ENCODE results near the gene MTMR3.

The MTMR3 gene

DNA sequence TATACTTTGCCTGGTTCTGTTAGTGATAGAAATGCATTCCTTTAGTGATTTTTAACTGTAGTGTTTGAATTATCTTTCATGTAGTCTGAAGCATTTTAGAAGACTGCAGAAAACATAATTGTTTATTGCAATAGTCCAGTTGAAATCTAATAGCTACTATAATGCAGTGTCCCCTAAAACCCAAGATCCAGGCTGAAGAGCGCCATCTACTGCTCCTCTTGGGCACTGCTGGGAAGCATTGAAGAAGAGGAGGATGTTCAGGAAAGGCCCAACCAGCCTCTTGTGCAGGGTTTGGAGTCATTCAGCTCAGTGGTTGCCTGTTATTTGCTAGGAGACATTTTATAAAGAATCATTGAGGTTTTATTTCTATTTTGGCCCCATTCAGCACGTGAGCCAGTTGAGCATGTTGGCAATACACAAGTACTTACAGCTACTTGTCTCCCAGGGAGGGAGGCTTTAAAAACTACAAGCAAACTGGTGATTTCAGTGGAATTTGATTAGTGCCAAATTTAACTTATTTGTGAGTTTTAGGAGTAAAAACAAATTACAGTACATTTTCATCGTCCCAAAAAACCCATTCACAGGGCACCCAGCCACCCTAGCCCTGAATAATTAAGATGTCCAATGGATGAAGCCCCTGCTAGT is 122.4 kb downstream of the MTMR3 start:
- no peaks in the 10 kb centered on the region for H3K27me3 ChIP-seq (replicated peaks; ENCODE audit: insufficient read depth, low read length)
- H3K4me3 ChIP-seq (ENCODE audit: low read length), result no peak overlapping the region
- no peaks in the 10 kb centered on the region for H3K9me2 ChIP-seq (replicated peaks; ENCODE audit: insufficient read depth, low read length)
- TF ChIP-seq, protein P1, sequence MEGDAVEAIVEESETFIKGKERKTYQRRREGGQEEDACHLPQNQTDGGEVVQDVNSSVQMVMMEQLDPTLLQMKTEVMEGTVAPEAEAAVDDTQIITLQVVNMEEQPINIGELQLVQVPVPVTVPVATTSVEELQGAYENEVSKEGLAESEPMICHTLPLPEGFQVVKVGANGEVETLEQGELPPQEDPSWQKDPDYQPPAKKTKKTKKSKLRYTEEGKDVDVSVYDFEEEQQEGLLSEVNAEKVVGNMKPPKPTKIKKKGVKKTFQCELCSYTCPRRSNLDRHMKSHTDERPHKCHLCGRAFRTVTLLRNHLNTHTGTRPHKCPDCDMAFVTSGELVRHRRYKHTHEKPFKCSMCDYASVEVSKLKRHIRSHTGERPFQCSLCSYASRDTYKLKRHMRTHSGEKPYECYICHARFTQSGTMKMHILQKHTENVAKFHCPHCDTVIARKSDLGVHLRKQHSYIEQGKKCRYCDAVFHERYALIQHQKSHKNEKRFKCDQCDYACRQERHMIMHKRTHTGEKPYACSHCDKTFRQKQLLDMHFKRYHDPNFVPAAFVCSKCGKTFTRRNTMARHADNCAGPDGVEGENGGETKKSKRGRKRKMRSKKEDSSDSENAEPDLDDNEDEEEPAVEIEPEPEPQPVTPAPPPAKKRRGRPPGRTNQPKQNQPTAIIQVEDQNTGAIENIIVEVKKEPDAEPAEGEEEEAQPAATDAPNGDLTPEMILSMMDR (IDR thresholded peaks at IDR 0.05; ENCODE audit: low read length), result peak; percentile 99
- no peak for TF ChIP-seq EZH2phosphoT487 (IDR thresholded peaks at IDR 0.05; ENCODE audit: low read length)
- H3K4me2 ChIP-seq (ENCODE audit: low read depth, low read length), result no peak overlapping the region
- H4K20me1 ChIP-seq (ENCODE audit: insufficient read depth, low read length), result no peaks in the 10 kb centered on the region
- H3K4me1 ChIP-seq (ENCODE audit: low read length), result no peaks in the 10 kb centered on the region
- no peaks in the 10 kb centered on the region for H3K36me3 ChIP-seq (replicated peaks; ENCODE audit: insufficient read depth, low read length)
- no peak overlapping the region for H3K9ac ChIP-seq (ENCODE audit: low read length)
- no peak overlapping the region for H2AFZ ChIP-seq (ENCODE audit: low read length)
- H3F3A ChIP-seq (ENCODE audit: insufficient read depth, low read length), result no peaks in the 10 kb centered on the region
- H3K79me2 ChIP-seq (ENCODE audit: low read length), result no peaks in the 10 kb centered on the region
- peak; percentile 56 for DNase-seq
- no peak overlapping the region for H3K27ac ChIP-seq (ENCODE audit: low read length)
- no peaks in the 10 kb centered on the region for H3K9me3 ChIP-seq (replicated peaks; ENCODE audit: insufficient read depth, low read length)

DNA sequence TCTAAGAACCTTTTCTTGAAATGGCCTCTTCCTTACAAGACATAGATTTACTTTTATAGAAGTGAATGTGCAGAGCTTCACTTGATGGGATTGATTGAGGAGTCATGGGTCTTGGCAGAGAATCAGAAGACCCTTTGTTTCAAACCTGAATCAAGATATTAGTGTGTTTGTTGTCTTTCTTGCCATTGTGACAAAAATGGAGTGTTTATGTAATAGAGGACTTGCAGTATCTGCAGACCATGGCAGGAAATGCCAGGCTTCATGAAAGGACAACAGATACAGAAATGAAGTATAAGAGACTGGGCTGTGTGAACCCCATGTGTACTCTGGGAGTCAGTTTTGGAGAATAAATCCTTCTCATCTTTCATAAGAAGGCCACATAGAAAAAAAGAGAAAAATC is 124.4 kb downstream of the MTMR3 start:
- H3K9me3 ChIP-seq (replicated peaks; ENCODE audit: insufficient read depth, low read length), result no peaks in the 10 kb centered on the region
- H3K79me2 ChIP-seq (ENCODE audit: low read length), result no peaks in the 10 kb centered on the region
- no peak overlapping the region for H3K4me2 ChIP-seq (ENCODE audit: low read depth, low read length)
- H3K27ac ChIP-seq (ENCODE audit: low read length), result no peak overlapping the region
- H4K20me1 ChIP-seq (ENCODE audit: insufficient read depth, low read length), result no peaks in the 10 kb centered on the region
- H3K9ac ChIP-seq (ENCODE audit: low read length), result no peak overlapping the region
- no peak for DNase-seq
- no peaks in the 10 kb centered on the region for H3K9me2 ChIP-seq (replicated peaks; ENCODE audit: insufficient read depth, low read length)
- no peaks in the 10 kb centered on the region for H3K36me3 ChIP-seq (replicated peaks; ENCODE audit: insufficient read depth, low read length)
- H3K4me3 ChIP-seq (ENCODE audit: low read length), result no peak overlapping the region
- TF ChIP-seq EZH2 (optimal IDR thresholded peaks at IDR 0.05; ENCODE audit: low read depth, low read length) (no peak), EZH2phosphoT487 (IDR thresholded peaks at IDR 0.05; ENCODE audit: low read length) (no peak)
- TF ChIP-seq, protein P1 (IDR thresholded peaks at IDR 0.05; ENCODE audit: low read length), result no peak
- H3K4me1 ChIP-seq (ENCODE audit: low read length), result no peaks in the 10 kb centered on the region
- no peaks in the 10 kb centered on the region for H3F3A ChIP-seq (ENCODE audit: insufficient read depth, low read length)
- H2AFZ ChIP-seq (ENCODE audit: low read length), result no peak overlapping the region
- no peaks in the 10 kb centered on the region for H3K27me3 ChIP-seq (replicated peaks; ENCODE audit: insufficient read depth, low read length)

DNA sequence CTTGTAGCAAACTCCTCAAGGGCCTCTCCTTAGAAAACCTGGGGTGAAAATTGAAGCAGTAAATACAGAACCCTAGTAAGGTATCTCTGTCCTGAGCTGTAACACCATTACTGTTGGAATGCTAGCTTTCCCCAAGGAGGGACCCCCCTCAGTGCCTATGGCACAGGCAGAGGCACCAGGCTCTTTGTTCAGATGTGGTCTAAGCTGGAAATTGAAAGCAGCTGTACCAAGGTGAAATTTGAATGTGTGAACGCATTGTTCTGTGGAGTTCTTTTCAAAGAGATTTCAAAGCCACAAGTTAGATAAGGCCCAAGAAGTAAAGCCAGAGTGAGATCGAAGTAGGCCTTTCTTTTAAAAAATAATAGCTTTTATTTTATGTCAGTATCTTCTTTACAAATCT is 125.4 kb downstream of the MTMR3 start:
- no peaks in the 10 kb centered on the region for H4K20me1 ChIP-seq (ENCODE audit: insufficient read depth, low read length)
- no peak overlapping the region for H3K4me3 ChIP-seq (ENCODE audit: low read length)
- no peak overlapping the region for H2AFZ ChIP-seq (ENCODE audit: low read length)
- H3K79me2 ChIP-seq (ENCODE audit: low read length), result no peaks in the 10 kb centered on the region
- no peak overlapping the region for H3K4me2 ChIP-seq (ENCODE audit: low read depth, low read length)
- no peak overlapping the region for H3K9ac ChIP-seq (ENCODE audit: low read length)
- no peaks in the 10 kb centered on the region for H3K4me1 ChIP-seq (ENCODE audit: low read length)
- H3F3A ChIP-seq (ENCODE audit: insufficient read depth, low read length), result no peaks in the 10 kb centered on the region
- DNase-seq, result no peak
- no peaks in the 10 kb centered on the region for H3K36me3 ChIP-seq (replicated peaks; ENCODE audit: insufficient read depth, low read length)
- H3K9me2 ChIP-seq (replicated peaks; ENCODE audit: insufficient read depth, low read length), result no peaks in the 10 kb centered on the region
- no peak for TF ChIP-seq EZH2 (optimal IDR thresholded peaks at IDR 0.05; ENCODE audit: low read depth, low read length)
- H3K27me3 ChIP-seq (replicated peaks; ENCODE audit: insufficient read depth, low read length), result no peaks in the 10 kb centered on the region
- no peak overlapping the region for H3K27ac ChIP-seq (ENCODE audit: low read length)
- H3K9me3 ChIP-seq (replicated peaks; ENCODE audit: insufficient read depth, low read length), result no peaks in the 10 kb centered on the region

DNA sequence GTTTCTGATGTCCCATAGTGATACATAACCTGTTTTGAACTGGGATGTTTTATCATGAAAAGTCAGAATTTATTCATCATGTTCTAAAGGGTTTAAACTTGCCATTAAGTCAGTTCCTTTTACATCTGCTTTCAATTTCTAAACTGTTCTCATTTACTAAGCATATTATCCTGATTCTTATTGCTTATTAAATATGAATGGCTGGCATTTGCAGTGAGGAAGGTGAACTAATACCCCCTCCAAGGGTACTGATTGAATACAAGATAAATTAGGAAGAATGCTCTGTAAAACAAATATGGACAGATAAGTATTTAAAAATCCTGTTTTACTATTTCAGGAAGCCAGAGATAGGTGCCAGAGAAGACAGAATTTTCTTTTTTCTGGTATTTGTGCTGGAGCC is 126.5 kb downstream of the MTMR3 start:
- no peaks in the 10 kb centered on the region for H3K36me3 ChIP-seq (replicated peaks; ENCODE audit: insufficient read depth, low read length)
- no peaks in the 10 kb centered on the region for H3K4me1 ChIP-seq (ENCODE audit: low read length)
- no peak overlapping the region for H3K9ac ChIP-seq (ENCODE audit: low read length)
- H3K27ac ChIP-seq (ENCODE audit: low read length), result no peak overlapping the region
- H3K27me3 ChIP-seq (replicated peaks; ENCODE audit: insufficient read depth, low read length), result no peaks in the 10 kb centered on the region
- no peak for DNase-seq
- no peak overlapping the region for H3K4me3 ChIP-seq (ENCODE audit: low read length)
- no peaks in the 10 kb centered on the region for H3F3A ChIP-seq (ENCODE audit: insufficient read depth, low read length)
- no peak for TF ChIP-seq EZH2 (optimal IDR thresholded peaks at IDR 0.05; ENCODE audit: low read depth, low read length)
- no peaks in the 10 kb centered on the region for H3K79me2 ChIP-seq (ENCODE audit: low read length)
- H3K9me3 ChIP-seq (replicated peaks; ENCODE audit: insufficient read depth, low read length), result no peaks in the 10 kb centered on the region
- no peaks in the 10 kb centered on the region for H3K9me2 ChIP-seq (replicated peaks; ENCODE audit: insufficient read depth, low read length)
- H4K20me1 ChIP-seq (ENCODE audit: insufficient read depth, low read length), result no peaks in the 10 kb centered on the region
- no peak overlapping the region for H3K4me2 ChIP-seq (ENCODE audit: low read depth, low read length)
- no peak overlapping the region for H2AFZ ChIP-seq (ENCODE audit: low read length)

Data from MM.1S (cell line).